Endodermal cell (in vitro differentiated cells): ENCODE results near the gene NANOS2. TPM values are rescaled to one million over a fixed set of nuclear protein-coding genes. Genes with fewer than 3 reads are reported as not detected.

Source experiments
- DNase-seq: peaks from one replicate; pipeline ENCODE4 v3.0.0-alpha.2; 2017
- H3K27ac ChIP-seq: 2 replicates; pipeline ENCODE4 v1.5.1; 2013; ENCODE audit warnings: mild to moderate bottlenecking, low read depth, low read length, moderate library complexity
- H3K27me3 ChIP-seq: 2 replicates; pipeline ENCODE4 v1.6.1; 2013; ENCODE audit warnings: mild to moderate bottlenecking, low read length, moderate library complexity; ENCODE audit not compliant: insufficient read depth, control insufficient read depth, poor library complexity, severe bottlenecking
- H3K36me3 ChIP-seq: 2 replicates; pipeline ENCODE4 v1.7.0; 2013; ENCODE audit warnings: mild to moderate bottlenecking, low read length, moderate library complexity; ENCODE audit not compliant: control insufficient read depth, insufficient read depth
- H3K4me1 ChIP-seq: one replicate; pipeline ENCODE4 v1.7.0; 2013; ENCODE audit warnings: low read length; ENCODE audit not compliant: control insufficient read depth, insufficient read depth
- H3K4me3 ChIP-seq: 2 replicates; pipeline ENCODE4 v1.5.1; 2013; ENCODE audit warnings: mild to moderate bottlenecking, low read length, moderate library complexity
- H3K9ac ChIP-seq: 2 replicates; pipeline ENCODE4 v1.6.1; 2013; ENCODE audit warnings: mild to moderate bottlenecking, low read length, moderate library complexity; ENCODE audit not compliant: poor library complexity, severe bottlenecking; ENCODE audit errors: extremely low read depth
- H3K9me3 ChIP-seq: 2 replicates; pipeline ENCODE4 v1.6.1; 2013; ENCODE audit warnings: mild to moderate bottlenecking, low read length, moderate library complexity; ENCODE audit not compliant: control insufficient read depth
- H3K27ac Mint-ChIP-seq: 2 replicates; pipeline ENCODE4 v1.8.0; 2020; ENCODE audit warnings: mixed read lengths
- H3K27me3 Mint-ChIP-seq: 2 replicates; pipeline ENCODE4 v1.8.0; 2021; ENCODE audit warnings: mild to moderate bottlenecking, mixed read lengths; ENCODE audit not compliant: insufficient read depth
- H3K36me3 Mint-ChIP-seq: 2 replicates; pipeline ENCODE4 v1.8.0; 2020; ENCODE audit warnings: low read depth, mixed read lengths
- H3K4me1 Mint-ChIP-seq: 2 replicates; pipeline ENCODE4 v1.8.0; 2020; ENCODE audit warnings: mixed read lengths
- H3K4me3 Mint-ChIP-seq: 2 replicates; pipeline ENCODE4 v1.8.0; 2020; ENCODE audit warnings: mild to moderate bottlenecking, moderate library complexity, mixed read lengths
- H3K9me3 Mint-ChIP-seq: 2 replicates; pipeline ENCODE4 v1.8.0; 2020; ENCODE audit warnings: mild to moderate bottlenecking, mixed read lengths
- CTCF ChIP-seq: fragments of 200-600 bp; sonication (generic); conservative IDR thresholded peaks from 2 replicates; pipeline ENCODE4 v1.5.0; 2021; ENCODE audit warnings: antibody characterized with exemption, mild to moderate bottlenecking
- whole genome bisulfite sequencing, 2 experiments: methylation state at CpG; one replicate each; pipeline versions ENCODE4 v1.1.5 to v1.1.7; 2013; ENCODE audit warnings: missing lambda C conversion rate in 2 of 2, mixed read lengths in 1 of 2; ENCODE audit not compliant: insufficient coverage in 1 of 2, insufficient read length in 1 of 2; 5-methylcytosine and 5-hydroxymethylcytosine counted together
- total RNA-seq, 2 donors: library from RNA; stranded (reverse); fragmentation: NEBNext Ultra II Directional in 1 of 2; extraction: Animal tissue kit (Norgen Biotek cat#: 25700) in 1 of 2; gene quantifications; 2 replicates in 1 of 2; 3 replicates in 1 of 2; pipeline ENCODE4 v1.2.1, GENCODE V29; 2021

The NANOS2 gene
- total RNA-seq, 2 donors from 2014 or later = not detected

- WGBS, 2 experiments = 2 to 6% methylated on average over 21 to 46 of the region's 47 CpGs
- Histone ChIP-seq H3K4me1 (peaks cover 6% of the 10 kb centered on the region), H3K27ac (peak overlapping the region; percentile 42), H3K4me3 (peak overlapping the region; percentile 88), H3K9me3 (no peaks in the 10 kb centered on the region), H3K9ac (peak overlapping the region; percentile 84), H3K27me3 (no peaks in the 10 kb centered on the region), H3K36me3 (peaks cover 3% of the 10 kb centered on the region)
- Mint-ChIP-seq H3K27ac (peak overlapping the region; percentile 84), H3K4me1 (peaks cover 36% of the 10 kb centered on the region), H3K9me3 (no peaks in the 10 kb centered on the region), H3K4me3 (peak overlapping the region; percentile 63), H3K36me3 (no peaks in the 10 kb centered on the region), H3K27me3 (no peaks in the 10 kb centered on the region)
- DNase-seq = peak; percentile 98
- TF ChIP-seq CTCF = peak; percentile 97
Observed at GRCh38 chr19:45882652-45883585, 31.7 kb downstream of the NANOS2 start.

GRCh38 chr19:45881909-45882528 lies 32.6 kb downstream of the NANOS2 start:
- Histone ChIP-seq H3K4me1 (peaks cover 6% of the 10 kb centered on the region), H3K9ac (peak overlapping the region; percentile 84), H3K27me3 (no peaks in the 10 kb centered on the region), H3K4me3 (peak overlapping the region; percentile 88), H3K27ac (peak overlapping the region; percentile 42), H3K36me3 (peaks cover 3% of the 10 kb centered on the region), H3K9me3 (no peaks in the 10 kb centered on the region)
- H3K27ac Mint-ChIP-seq = peak overlapping the region; percentile 84
- peak; percentile 91 for DNase-seq
- no peak for TF ChIP-seq CTCF
- H3K4me3 Mint-ChIP-seq = peak overlapping the region; percentile 63
- H3K27me3 Mint-ChIP-seq = no peaks in the 10 kb centered on the region
- H3K36me3 Mint-ChIP-seq = no peaks in the 10 kb centered on the region
- no peaks in the 10 kb centered on the region for H3K9me3 Mint-ChIP-seq
- H3K4me1 Mint-ChIP-seq = peaks cover 37% of the 10 kb centered on the region
- 20 to 24% methylated on average over 1 to 4 of the region's 4 CpGs for WGBS, 2 experiments

- H3K27me3 ChIP-seq = no peaks in the 10 kb centered on the region
- WGBS, 2 experiments = 68 to 82% methylated on average over 9 to 10 of the region's 10 CpGs
- H3K9me3 Mint-ChIP-seq = no peaks in the 10 kb centered on the region
- TF ChIP-seq CTCF = no peak
- H3K27ac ChIP-seq = no peak overlapping the region
- no peaks in the 10 kb centered on the region for H3K36me3 Mint-ChIP-seq
- no peak overlapping the region for H3K9ac ChIP-seq
- no peaks in the 10 kb centered on the region for H3K27me3 Mint-ChIP-seq
- peak overlapping the region; percentile 84 for H3K27ac Mint-ChIP-seq
- H3K4me1 Mint-ChIP-seq = peaks cover 38% of the 10 kb centered on the region
- peak overlapping the region; percentile 2 for H3K4me3 ChIP-seq
- peak overlapping the region; percentile 63 for H3K4me3 Mint-ChIP-seq
- no peaks in the 10 kb centered on the region for H3K9me3 ChIP-seq
- H3K36me3 ChIP-seq = peaks cover 3% of the 10 kb centered on the region
- peak; percentile 56 for DNase-seq
- peaks cover 10% of the 10 kb centered on the region for H3K4me1 ChIP-seq
Observed at GRCh38 chr19:45881082-45881908, 33.3 kb downstream of the NANOS2 start.
